Muscle layer of colon (tissue), 2 donors: ENCODE data around the gene SECTM1.
A peak's percentile ranks its signal among the peaks of the same experiment; 100 is the strongest.

ENCODE experiments used
- H3K27ac ChIP-seq: one replicate; pipeline ENCODE4 v1.7.0; 2013; ENCODE audit warnings: low read depth, mild to moderate bottlenecking, low read length, moderate library complexity
- H3K27me3 ChIP-seq, 2 donors: one replicate each; pipeline ENCODE4 v1.7.0; 2013; ENCODE audit warnings: low read length in 2 of 2, mild to moderate bottlenecking in 2 of 2; ENCODE audit not compliant: insufficient read depth in 2 of 2, control insufficient read depth in 1 of 2
- H3K36me3 ChIP-seq: one replicate; pipeline ENCODE4 v1.7.0; 2013; ENCODE audit warnings: mild to moderate bottlenecking, low read length; ENCODE audit not compliant: insufficient read depth
- H3K4me1 ChIP-seq: one replicate; pipeline ENCODE4 v1.7.0; 2013; ENCODE audit warnings: mild to moderate bottlenecking, low read length; ENCODE audit not compliant: insufficient read depth
- H3K4me3 ChIP-seq, 2 donors: one replicate each; pipeline ENCODE4 v1.7.0; 2013; ENCODE audit warnings: low read length in 2 of 2, low read depth in 1 of 2, mild to moderate bottlenecking in 1 of 2, moderate library complexity in 1 of 2
- H3K9ac ChIP-seq: one replicate; pipeline ENCODE4 v1.7.0; 2013; ENCODE audit warnings: low read length
- H3K9me3 ChIP-seq: one replicate; pipeline ENCODE4 v1.7.0; 2013; ENCODE audit warnings: mild to moderate bottlenecking, low read length
- donor health status: abdominal sarcoma.
- donor health status: Adenocarcinoma of cecum.

Gene SECTM1

GRCh38 chr17:82295472-82295814, 38.1 kb downstream of the SECTM1 start:
- no peaks in the 10 kb centered on the region for H3K9me3 ChIP-seq
- H3K4me1 ChIP-seq, result peaks cover 40% of the 10 kb centered on the region
- H3K36me3 ChIP-seq, result no peaks in the 10 kb centered on the region
- H3K27me3 ChIP-seq, result no peaks in the 10 kb centered on the region
- H3K4me3 ChIP-seq, result no peak overlapping the region
- no peak overlapping the region for H3K9ac ChIP-seq
- H3K27ac ChIP-seq, result no peak overlapping the region

- Histone ChIP-seq H3K9me3 (no peaks in the 10 kb centered on the region), H3K4me3 (peak overlapping the region in 1 of 2 donors; percentile 53), H3K36me3 (no peaks in the 10 kb centered on the region), H3K9ac (peak overlapping the region; percentile 36), H3K27ac (peak overlapping the region; percentile 82), H3K27me3 (no peaks in the 10 kb centered on the region), H3K4me1 (peaks cover 40% of the 10 kb centered on the region)
Observed at GRCh38 chr17:82294064-82294773, 39.3 kb downstream of the SECTM1 start.

GRCh38 chr17:82292251-82293154, 41.1 kb downstream of the SECTM1 start:
- peak overlapping the region; percentile 67 to 83 for H3K4me3 ChIP-seq
- H3K4me1 ChIP-seq, result peaks cover 46% of the 10 kb centered on the region
- H3K36me3 ChIP-seq, result no peaks in the 10 kb centered on the region
- no peaks in the 10 kb centered on the region for H3K9me3 ChIP-seq
- H3K9ac ChIP-seq, result peak overlapping the region; percentile 72
- peak overlapping the region; percentile 92 for H3K27ac ChIP-seq
- no peaks in the 10 kb centered on the region for H3K27me3 ChIP-seq

- Histone ChIP-seq H3K27ac (peak overlapping the region; percentile 92), H3K4me3 (peak overlapping the region; percentile 67 to 83), H3K9ac (peak overlapping the region; percentile 72), H3K36me3 (no peaks in the 10 kb centered on the region), H3K27me3 (no peaks in the 10 kb centered on the region), H3K9me3 (no peaks in the 10 kb centered on the region), H3K4me1 (peaks cover 40% of the 10 kb centered on the region)
Observed at GRCh38 chr17:82291582-82292250, 41.9 kb downstream of the SECTM1 start.

- Histone ChIP-seq H3K27ac (peak overlapping the region; percentile 61), H3K4me1 (peaks cover 25% of the 10 kb centered on the region), H3K9ac (no peak overlapping the region), H3K4me3 (no peak overlapping the region), H3K9me3 (no peaks in the 10 kb centered on the region), H3K27me3 (no peaks in the 10 kb centered on the region), H3K36me3 (no peaks in the 10 kb centered on the region)
Observed at GRCh38 chr17:82287868-82288801, 45.4 kb downstream of the SECTM1 start.

- H3K4me3 ChIP-seq, result no peak overlapping the region
- H3K27ac ChIP-seq, result peak overlapping the region; percentile 61
- H3K4me1 ChIP-seq, result peaks cover 25% of the 10 kb centered on the region
- H3K27me3 ChIP-seq, result no peaks in the 10 kb centered on the region
- no peak overlapping the region for H3K9ac ChIP-seq
- no peaks in the 10 kb centered on the region for H3K9me3 ChIP-seq
- no peaks in the 10 kb centered on the region for H3K36me3 ChIP-seq
Observed at GRCh38 chr17:82287013-82287867, 46.3 kb downstream of the SECTM1 start.

GRCh38 chr17:82285141-82285540, 48.4 kb downstream of the SECTM1 start:
- no peaks in the 10 kb centered on the region for H3K36me3 ChIP-seq
- H3K4me1 ChIP-seq, result peaks cover 18% of the 10 kb centered on the region
- no peaks in the 10 kb centered on the region for H3K9me3 ChIP-seq
- H3K27me3 ChIP-seq, result no peaks in the 10 kb centered on the region
- H3K27ac ChIP-seq, result no peak overlapping the region
- no peak overlapping the region for H3K9ac ChIP-seq
- H3K4me3 ChIP-seq, result no peak overlapping the region

- H3K4me1 ChIP-seq, result peaks cover 9% of the 10 kb centered on the region
- H3K4me3 ChIP-seq, result no peak overlapping the region
- no peak overlapping the region for H3K9ac ChIP-seq
- H3K9me3 ChIP-seq, result no peaks in the 10 kb centered on the region
- H3K27ac ChIP-seq, result no peak overlapping the region
- no peaks in the 10 kb centered on the region for H3K36me3 ChIP-seq
- no peaks in the 10 kb centered on the region for H3K27me3 ChIP-seq
Observed at GRCh38 chr17:82283208-82283749, 50.3 kb downstream of the SECTM1 start.

GRCh38 chr17:82282239-82283207, 51.0 kb downstream of the SECTM1 start:
- H3K9me3 ChIP-seq, result no peaks in the 10 kb centered on the region
- H3K9ac ChIP-seq, result no peak overlapping the region
- H3K4me1 ChIP-seq, result peaks cover 1% of the 10 kb centered on the region
- H3K27ac ChIP-seq, result no peak overlapping the region
- no peaks in the 10 kb centered on the region for H3K27me3 ChIP-seq
- H3K4me3 ChIP-seq, result no peak overlapping the region
- no peaks in the 10 kb centered on the region for H3K36me3 ChIP-seq
